HG02610 (cell line): ENCODE data around the gene MAGT1.
"Not testable (repeated sequence)": the region's sequence is repeated elsewhere in the genome, so short reads cannot be mapped to it uniquely, and the experiment has no call there.

Experiments
- ATAC-seq: cut with Tn5 transposase; IDR thresholded peaks from one replicate; pipeline ENCODE4 v1.9.1; 2021; ENCODE audit warnings: mild to moderate bottlenecking, moderate library complexity; ENCODE audit not compliant: unreplicated experiment

MAGT1 gene

GRCh38 chrX:77894921-77895886 is at the start of gene MAGT1:
TSS of gene MAGT1 (minus strand) at chrX:77895435. CDS start at chrX:77895410, 25 bp downstream.
- ATAC-seq, result peak; percentile 94

- ATAC-seq, result not testable (repeated sequence)
Observed at GRCh38 chrX:77945031-77945430, 49.8 kb upstream of the MAGT1 start.

DNA sequence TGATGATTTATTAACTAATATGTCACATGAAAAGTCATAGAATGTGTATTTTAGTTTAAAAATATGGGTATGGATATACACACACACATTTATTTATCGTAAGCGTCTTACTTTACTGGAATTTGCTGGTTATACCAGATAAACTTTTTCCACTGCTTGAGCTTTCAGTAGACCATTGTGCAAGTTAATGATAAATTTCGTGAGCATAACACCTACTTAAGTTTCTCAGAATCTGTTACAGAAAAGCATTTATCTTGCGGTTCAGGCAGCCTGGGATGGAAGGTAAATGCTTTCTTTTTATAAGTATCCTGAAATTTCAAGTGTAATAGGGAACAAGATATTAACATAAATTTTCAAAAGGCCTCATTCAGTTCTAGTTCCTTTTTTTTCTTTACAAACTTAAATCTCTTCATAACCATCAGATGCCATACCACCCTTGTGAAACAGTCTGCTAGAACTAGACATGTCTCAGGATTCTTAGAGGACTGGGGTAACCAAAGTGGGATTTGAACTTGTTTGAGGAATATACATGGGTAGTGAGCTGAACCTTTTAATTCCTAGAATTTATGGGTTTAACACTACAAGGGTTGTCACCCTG is 42.9 kb upstream of the MAGT1 start:
- ATAC-seq, result no peak

- no peak for ATAC-seq
Observed at GRCh38 chrX:77937291-77937690, 42.1 kb upstream of the MAGT1 start.

DNA sequence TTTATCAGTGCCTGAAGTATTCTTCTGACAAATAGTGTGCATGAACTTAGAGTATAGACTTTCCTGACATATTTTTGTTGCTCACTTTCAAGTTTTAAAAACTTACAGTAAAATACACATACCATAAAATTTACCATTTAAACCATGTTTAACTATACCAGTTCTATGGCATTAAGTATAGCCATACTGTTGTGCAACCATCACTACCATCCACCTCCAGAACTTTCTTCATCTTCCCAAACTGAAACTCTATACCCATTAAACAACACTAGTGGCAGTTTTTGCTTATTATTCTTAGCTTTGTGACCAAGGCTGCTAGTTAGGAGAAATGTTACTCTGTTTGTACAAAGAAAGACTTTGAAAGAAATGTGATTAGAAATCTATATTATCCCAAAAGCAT is 41.1 kb upstream of the MAGT1 start:
- ATAC-seq, result no peak

DNA sequence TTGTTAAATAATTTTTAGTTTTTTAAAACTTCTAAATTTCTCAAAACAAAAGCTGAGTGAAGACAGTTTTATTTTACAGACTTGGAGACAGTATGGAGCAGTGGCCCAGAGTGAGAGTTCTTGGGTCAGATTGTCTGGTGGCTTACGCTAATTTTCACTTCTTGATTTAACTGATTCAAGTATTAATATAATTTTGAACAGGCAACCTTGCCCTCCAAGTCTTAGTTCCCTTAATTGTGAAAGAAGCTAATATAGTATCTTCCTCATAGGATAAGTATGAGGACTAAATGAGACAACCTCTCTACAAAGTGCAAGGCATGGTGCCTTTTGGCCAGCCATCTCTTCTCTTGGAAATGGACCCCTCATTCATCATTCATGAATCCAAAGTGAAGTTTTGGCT is 40.7 kb upstream of the MAGT1 start:
- ATAC-seq, result no peak

- no peak for ATAC-seq
Observed at GRCh38 chrX:77930581-77930980, 35.3 kb upstream of the MAGT1 start.

DNA sequence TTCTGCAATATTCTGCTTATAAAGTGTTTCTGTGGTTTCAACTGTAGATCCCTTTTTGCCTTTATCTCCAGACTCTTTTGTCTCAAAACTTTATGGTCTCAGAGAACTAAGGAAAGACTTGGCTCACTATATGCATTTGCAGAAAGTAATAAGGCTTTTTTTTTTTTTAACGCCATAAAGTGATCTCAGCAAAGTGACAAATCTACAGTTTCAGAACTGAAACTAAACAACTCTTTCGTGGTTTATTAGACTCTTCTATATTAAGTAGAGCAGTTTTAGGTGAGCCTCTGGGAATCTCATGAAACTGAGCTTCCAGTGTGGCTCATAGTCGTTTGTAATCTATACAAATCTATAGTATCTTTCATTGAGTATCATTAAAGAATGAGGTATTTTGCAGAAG is 30.5 kb upstream of the MAGT1 start:
- ATAC-seq, result no peak

DNA sequence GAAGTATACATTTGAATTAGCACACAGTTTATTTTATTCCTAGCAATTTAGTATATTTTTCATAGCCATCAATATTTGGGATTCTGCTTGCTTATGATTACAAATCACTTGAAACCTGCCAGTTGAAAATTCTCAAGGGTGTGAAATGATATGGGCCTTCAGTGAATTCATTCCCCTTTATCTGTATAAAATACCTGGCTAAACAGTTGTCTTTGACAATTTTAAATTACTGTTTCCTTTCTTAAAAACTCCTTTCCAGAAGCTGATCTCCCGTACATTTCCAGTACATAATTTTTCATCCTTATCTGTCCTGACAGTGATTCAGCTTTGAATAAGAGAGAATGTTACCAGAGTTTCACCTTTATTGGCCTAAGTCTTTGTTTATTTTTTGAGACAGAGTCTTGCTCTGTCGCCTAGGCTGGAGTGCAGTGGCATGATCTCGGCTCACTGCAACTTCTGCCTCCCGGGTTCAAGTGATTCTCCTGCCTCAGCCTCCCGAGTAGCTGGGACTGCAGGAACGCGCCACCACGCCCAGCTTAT is 29.2 kb upstream of the MAGT1 start:
- ATAC-seq, result no peak

DNA sequence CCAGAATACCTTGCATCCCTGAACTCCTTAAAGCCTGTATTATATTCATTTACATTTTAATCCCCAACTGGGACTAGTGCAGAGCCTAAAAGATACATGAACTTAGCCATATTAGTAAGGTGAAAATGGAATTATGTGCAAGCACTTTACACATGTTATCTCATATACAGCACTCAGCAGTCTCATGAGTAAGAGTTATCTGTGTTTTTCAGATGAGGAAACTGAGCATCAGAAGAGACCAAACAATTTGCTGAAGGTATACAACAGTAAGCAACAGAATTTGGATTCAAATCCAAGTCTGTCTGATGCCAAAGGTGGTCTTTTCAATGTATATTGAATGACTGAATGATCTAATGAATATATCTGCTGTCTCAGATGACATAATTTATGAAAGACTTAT is 27.6 kb upstream of the MAGT1 start:
- no peak for ATAC-seq

GRCh38 chrX:77919370-77919769 is 24.1 kb upstream of the MAGT1 start:
- ATAC-seq, result not testable (repeated sequence)

- no peak for ATAC-seq
Observed at GRCh38 chrX:77918568-77918967, 23.3 kb upstream of the MAGT1 start.

GRCh38 chrX:77917294-77917933 is 22.2 kb upstream of the MAGT1 start:
- peak; percentile 57 for ATAC-seq

GRCh38 chrX:77910108-77910840 is 15.0 kb upstream of the MAGT1 start, which contains the start of gene ATP7A:
TSS of gene ATP7A (plus strand) at chrX:77910693. CDS start at chrX:77971642, 60,949 bp downstream.
- peak; percentile 98 for ATAC-seq

GRCh38 chrX:77901506-77901905 is 6.3 kb upstream of the MAGT1 start:
- ATAC-seq, result no peak

DNA sequence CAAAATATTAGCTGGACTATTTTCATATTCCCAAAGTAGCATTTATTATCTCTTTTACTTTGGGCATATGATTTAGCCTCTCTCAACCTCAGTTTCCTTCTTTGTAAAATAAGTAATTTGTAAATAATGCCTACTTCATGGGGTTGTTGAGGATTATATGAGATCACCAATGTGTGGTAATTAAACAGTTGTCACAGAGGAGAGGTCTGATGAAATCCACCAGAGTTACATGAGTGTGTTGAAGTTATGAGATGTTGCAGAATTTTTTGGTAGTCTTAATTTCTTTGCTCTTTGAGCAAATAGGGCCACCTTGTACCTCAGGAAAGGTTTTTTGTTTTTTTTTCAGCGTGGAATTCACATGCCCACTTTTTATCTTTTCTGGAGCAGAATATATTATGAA is 5.5 kb upstream of the MAGT1 start:
- no peak for ATAC-seq

DNA sequence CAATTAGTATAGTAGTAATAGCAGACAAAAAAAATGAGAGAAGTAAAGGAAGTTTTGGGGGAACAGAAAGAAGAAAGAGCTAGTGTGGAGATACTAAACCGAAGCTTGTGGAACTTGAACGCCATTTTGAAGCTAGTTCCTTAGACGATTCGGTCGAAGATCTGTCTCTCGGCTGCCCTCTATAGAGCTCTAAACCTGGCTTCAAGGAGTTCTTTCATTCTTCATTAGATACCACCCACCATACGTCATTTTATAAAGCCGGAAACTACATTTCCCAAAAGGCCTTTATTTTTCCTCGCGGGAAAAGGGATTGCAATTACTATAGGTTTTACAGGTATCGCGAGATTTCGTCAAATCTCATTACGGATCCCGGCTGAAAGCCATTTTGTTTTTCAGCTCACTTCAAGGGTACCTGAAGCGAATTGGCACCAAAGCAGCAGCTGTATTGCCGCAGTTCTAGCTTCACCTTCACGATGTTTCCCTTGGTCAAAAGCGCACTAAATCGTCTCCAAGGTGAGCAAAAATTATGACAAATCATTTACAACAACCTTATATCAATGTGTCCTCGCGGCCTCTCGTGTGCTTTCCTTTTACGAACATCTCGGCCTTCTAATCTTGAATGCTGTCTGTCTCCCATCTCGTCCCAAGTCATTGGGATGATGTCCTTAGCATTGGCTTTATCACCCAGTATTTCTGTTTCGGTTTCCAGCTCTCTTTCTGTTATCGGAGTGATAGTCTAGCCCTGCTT is 4.0 kb upstream of the MAGT1 start, which contains the start of gene COX7B:
TSS of gene COX7B (plus strand) at position 388 of the 748 bp plus-strand sequence. CDS start at position 474, 86 bp downstream.
- ATAC-seq, result peak; percentile 62

- no peak for ATAC-seq
Observed at GRCh38 chrX:77893713-77894112, 1.5 kb downstream of the MAGT1 start.

- ATAC-seq, result no peak
Observed at GRCh38 chrX:77892887-77893286, 2.3 kb downstream of the MAGT1 start.

DNA sequence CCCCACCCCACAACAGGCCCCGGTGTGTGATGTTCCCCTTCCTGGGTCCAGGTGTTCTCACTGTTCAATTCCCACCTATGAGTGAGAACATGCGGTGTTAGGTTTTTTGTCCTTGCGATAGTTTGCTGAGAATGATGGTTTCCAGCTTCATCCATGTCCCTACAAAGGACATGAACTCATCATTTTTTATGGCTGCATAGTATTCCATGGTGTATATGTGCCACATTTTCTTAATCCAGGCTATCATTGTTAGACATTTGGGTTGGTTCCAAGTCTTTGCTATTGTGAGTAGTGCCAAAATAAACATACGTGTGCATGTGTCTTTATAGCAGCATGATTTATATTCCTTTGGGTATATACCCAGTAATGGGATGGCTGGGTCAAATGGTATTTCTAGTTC is 13.8 kb downstream of the MAGT1 start:
- not testable (repeated sequence) for ATAC-seq
